ENCODE results near the gene FNIP2.
A peak's percentile ranks its signal among the peaks of the same experiment; 100 is the strongest.

The FNIP2 gene

GRCh38 chr4:158776106-158776505, 7.3 kb downstream of the FNIP2 start:
- no peak overlapping the region for H2AFZ ChIP-seq (ENCODE audit: insufficient read depth, low read length, poor library complexity)
- H2BK5ac ChIP-seq (ENCODE audit: low read depth, low read length, poor library complexity): no peak overlapping the region
- H2BK120ac ChIP-seq (ENCODE audit: insufficient read depth, low read length, poor library complexity): no peak overlapping the region
- H3K27me3 ChIP-seq (ENCODE audit: insufficient read depth, low read length): no peaks in the 10 kb centered on the region
- H3K27ac ChIP-seq (ENCODE audit: low read depth, low read length): no peak overlapping the region
- no peaks in the 10 kb centered on the region for H3K4me1 ChIP-seq (ENCODE audit: control insufficient read depth in 1 of 2, insufficient read depth in 2 of 2, low read length in 2 of 2)
- H3K9ac ChIP-seq (ENCODE audit: low read length): no peak overlapping the region
- DNase-seq: no peak
- no peak overlapping the region for H3K4me2 ChIP-seq (ENCODE audit: low read length)
- H3K14ac ChIP-seq (ENCODE audit: low read length): no peak overlapping the region
- WGBS (ENCODE audit: extremely low coverage, insufficient coverage, insufficient read length): no CpG with 5 or more reads among the region's 1 CpG
- no peak overlapping the region for H3K4ac ChIP-seq (ENCODE audit: low read depth, low read length)
- H3K36me3 ChIP-seq (ENCODE audit: control insufficient read depth in 1 of 2, insufficient read depth in 2 of 2, low read length in 2 of 2): no peaks in the 10 kb centered on the region
- H3K18ac ChIP-seq (ENCODE audit: low read length): no peak overlapping the region
- no peaks in the 10 kb centered on the region for H3K9me3 ChIP-seq (ENCODE audit: insufficient read depth, low read depth, low read length)
- no peak overlapping the region for H4K8ac ChIP-seq (ENCODE audit: low read depth, low read length)
- peaks cover 5% of the 10 kb centered on the region for H3K79me2 ChIP-seq (ENCODE audit: control insufficient read depth, insufficient read depth, low read length, poor library complexity)
- H3K23ac ChIP-seq (ENCODE audit: low read length): no peak overlapping the region
- H2BK12ac ChIP-seq (ENCODE audit: low read length): no peak overlapping the region
- H4K91ac ChIP-seq (ENCODE audit: low read depth, low read length): no peak overlapping the region
- H4K12ac ChIP-seq (ENCODE audit: low read depth, low read length): no peak overlapping the region
- no peak overlapping the region for H3K4me3 ChIP-seq (ENCODE audit: low read depth, low read length)
- no peak overlapping the region for H2AK5ac ChIP-seq (ENCODE audit: low read length)
- H3K79me1 ChIP-seq (ENCODE audit: low read length): no peaks in the 10 kb centered on the region

DNA sequence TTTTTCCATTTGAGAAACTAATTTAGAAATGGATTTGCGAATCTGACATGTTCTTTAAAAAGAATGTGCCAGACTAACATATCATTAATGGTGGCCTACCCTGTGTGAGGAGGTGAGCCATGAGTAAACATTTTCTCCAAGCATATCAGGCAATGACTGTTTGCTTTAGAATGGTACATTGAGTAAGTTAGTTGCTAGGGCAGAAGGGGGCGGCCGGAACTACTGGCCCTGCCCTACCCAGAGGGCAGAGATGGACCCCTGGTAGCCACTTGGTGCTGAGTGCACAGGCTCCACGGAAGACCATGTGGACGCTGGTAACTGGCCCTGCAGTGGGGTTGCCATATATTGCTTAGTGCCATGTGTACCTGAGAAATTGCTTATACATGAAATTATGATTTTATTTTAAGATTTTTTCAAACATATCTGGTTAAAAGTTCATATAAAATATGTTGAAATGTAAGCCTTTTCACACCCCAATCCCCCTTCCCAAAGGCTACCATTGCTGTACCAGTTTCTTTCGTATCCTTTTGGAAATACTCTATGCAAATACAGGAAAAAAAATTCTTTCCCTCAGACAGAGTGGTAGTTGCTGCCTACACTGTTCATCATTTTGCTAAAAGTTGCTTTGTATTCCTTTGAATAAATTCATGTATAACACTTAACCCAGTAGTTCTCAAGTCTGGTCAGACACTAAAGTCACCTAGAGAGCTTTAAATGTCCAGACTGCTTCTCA, 8.8 kb downstream of the FNIP2 start:
- no peak overlapping the region for H2BK5ac ChIP-seq (ENCODE audit: low read depth, low read length, poor library complexity)
- no peak overlapping the region for H3K4me2 ChIP-seq (ENCODE audit: low read length)
- H2BK120ac ChIP-seq (ENCODE audit: insufficient read depth, low read length, poor library complexity): no peak overlapping the region
- H3K14ac ChIP-seq (ENCODE audit: low read length): no peak overlapping the region
- WGBS (ENCODE audit: extremely low coverage, insufficient coverage, insufficient read length): no CpG with 5 or more reads among the region's 6 CpGs
- H2AK5ac ChIP-seq (ENCODE audit: low read length): no peak overlapping the region
- H3K9me3 ChIP-seq (ENCODE audit: insufficient read depth, low read depth, low read length): no peaks in the 10 kb centered on the region
- no peak overlapping the region for H3K4me3 ChIP-seq (ENCODE audit: low read depth, low read length)
- H3K27me3 ChIP-seq (ENCODE audit: insufficient read depth, low read length): no peaks in the 10 kb centered on the region
- no peak overlapping the region for H2BK12ac ChIP-seq (ENCODE audit: low read length)
- no peaks in the 10 kb centered on the region for H3K79me1 ChIP-seq (ENCODE audit: low read length)
- H2AFZ ChIP-seq (ENCODE audit: insufficient read depth, low read length, poor library complexity): no peak overlapping the region
- no peak overlapping the region for H4K91ac ChIP-seq (ENCODE audit: low read depth, low read length)
- H3K9ac ChIP-seq (ENCODE audit: low read length): no peak overlapping the region
- no peak overlapping the region for H3K27ac ChIP-seq (ENCODE audit: low read depth, low read length)
- no peak overlapping the region for H4K12ac ChIP-seq (ENCODE audit: low read depth, low read length)
- peak overlapping the region; percentile 65 for H3K18ac ChIP-seq (ENCODE audit: low read length)
- H3K4me1 ChIP-seq (ENCODE audit: control insufficient read depth in 1 of 2, insufficient read depth in 2 of 2, low read length in 2 of 2): no peaks in the 10 kb centered on the region
- peak overlapping the region; percentile 86 for H3K4ac ChIP-seq (ENCODE audit: low read depth, low read length)
- peaks cover 5% of the 10 kb centered on the region for H3K79me2 ChIP-seq (ENCODE audit: control insufficient read depth, insufficient read depth, low read length, poor library complexity)
- DNase-seq: no peak
- H3K23ac ChIP-seq (ENCODE audit: low read length): no peak overlapping the region
- H4K8ac ChIP-seq (ENCODE audit: low read depth, low read length): no peak overlapping the region
- no peaks in the 10 kb centered on the region for H3K36me3 ChIP-seq (ENCODE audit: control insufficient read depth in 1 of 2, insufficient read depth in 2 of 2, low read length in 2 of 2)

- no peak overlapping the region for H4K91ac ChIP-seq (ENCODE audit: low read depth, low read length)
- H3K27ac ChIP-seq (ENCODE audit: low read depth, low read length): no peak overlapping the region
- H2AFZ ChIP-seq (ENCODE audit: insufficient read depth, low read length, poor library complexity): no peak overlapping the region
- no peak overlapping the region for H4K8ac ChIP-seq (ENCODE audit: low read depth, low read length)
- H3K4me2 ChIP-seq (ENCODE audit: low read length): no peak overlapping the region
- H4K12ac ChIP-seq (ENCODE audit: low read depth, low read length): no peak overlapping the region
- no peaks in the 10 kb centered on the region for H3K79me1 ChIP-seq (ENCODE audit: low read length)
- no peaks in the 10 kb centered on the region for H3K9me3 ChIP-seq (ENCODE audit: insufficient read depth, low read depth, low read length)
- H3K27me3 ChIP-seq (ENCODE audit: insufficient read depth, low read length): no peaks in the 10 kb centered on the region
- H3K4me3 ChIP-seq (ENCODE audit: low read depth, low read length): no peak overlapping the region
- H3K14ac ChIP-seq (ENCODE audit: low read length): no peak overlapping the region
- H2AK5ac ChIP-seq (ENCODE audit: low read length): no peak overlapping the region
- H2BK5ac ChIP-seq (ENCODE audit: low read depth, low read length, poor library complexity): no peak overlapping the region
- peaks cover 5% of the 10 kb centered on the region for H3K79me2 ChIP-seq (ENCODE audit: control insufficient read depth, insufficient read depth, low read length, poor library complexity)
- H2BK12ac ChIP-seq (ENCODE audit: low read length): no peak overlapping the region
- no peak overlapping the region for H2BK120ac ChIP-seq (ENCODE audit: insufficient read depth, low read length, poor library complexity)
- H3K36me3 ChIP-seq (ENCODE audit: control insufficient read depth in 1 of 2, insufficient read depth in 2 of 2, low read length in 2 of 2): no peaks in the 10 kb centered on the region
- no peak for DNase-seq
- H3K4me1 ChIP-seq (ENCODE audit: control insufficient read depth in 1 of 2, insufficient read depth in 2 of 2, low read length in 2 of 2): no peaks in the 10 kb centered on the region
- H3K18ac ChIP-seq (ENCODE audit: low read length): no peak overlapping the region
- peak overlapping the region; percentile 36 for H3K4ac ChIP-seq (ENCODE audit: low read depth, low read length)
- no peak overlapping the region for H3K23ac ChIP-seq (ENCODE audit: low read length)
- no peak overlapping the region for H3K9ac ChIP-seq (ENCODE audit: low read length)
- no CpG with 5 or more reads among the region's 2 CpGs for WGBS (ENCODE audit: extremely low coverage, insufficient coverage, insufficient read length)
These were observed 9.4 kb downstream of the FNIP2 start for GRCh38 chr4:158778156-158778711.

DNA sequence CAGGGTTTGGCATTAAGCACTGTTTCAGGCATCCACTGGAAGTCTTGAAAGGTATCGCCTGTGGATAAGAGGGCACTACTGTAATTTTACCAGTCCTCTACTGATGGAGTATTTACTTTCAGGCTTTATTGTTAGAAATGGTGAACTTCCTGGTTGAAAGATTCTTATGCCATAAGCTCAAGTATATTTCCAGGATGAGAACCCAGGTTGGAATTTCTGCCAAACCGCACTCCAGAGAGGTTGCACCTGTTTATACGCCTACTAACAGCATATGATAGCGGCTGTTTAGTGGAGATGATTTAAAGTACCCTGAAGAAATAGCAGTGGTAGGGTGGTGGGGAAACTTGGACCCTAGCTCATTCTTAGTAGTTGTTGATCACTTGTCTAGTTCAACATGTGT, 9.9 kb downstream of the FNIP2 start:
- Histone ChIP-seq H4K91ac (ENCODE audit: low read depth, low read length) (no peak overlapping the region), H3K23ac (ENCODE audit: low read length) (no peak overlapping the region), H2AFZ (ENCODE audit: insufficient read depth, low read length, poor library complexity) (no peak overlapping the region), H3K14ac (ENCODE audit: low read length) (no peak overlapping the region), H2AK5ac (ENCODE audit: low read length) (no peak overlapping the region), H2BK12ac (ENCODE audit: low read length) (no peak overlapping the region), H3K27me3 (ENCODE audit: insufficient read depth, low read length) (no peaks in the 10 kb centered on the region), H3K27ac (ENCODE audit: low read depth, low read length) (no peak overlapping the region), H3K18ac (ENCODE audit: low read length) (no peak overlapping the region), H2BK120ac (ENCODE audit: insufficient read depth, low read length, poor library complexity) (no peak overlapping the region), H3K4me3 (ENCODE audit: low read depth, low read length) (no peak overlapping the region), H2BK5ac (ENCODE audit: low read depth, low read length, poor library complexity) (no peak overlapping the region), H3K4me2 (ENCODE audit: low read length) (no peak overlapping the region), H3K9ac (ENCODE audit: low read length) (no peak overlapping the region), H3K79me1 (ENCODE audit: low read length) (no peaks in the 10 kb centered on the region), H3K36me3 (ENCODE audit: control insufficient read depth in 1 of 2, insufficient read depth in 2 of 2, low read length in 2 of 2) (no peaks in the 10 kb centered on the region), H3K4me1 (ENCODE audit: control insufficient read depth in 1 of 2, insufficient read depth in 2 of 2, low read length in 2 of 2) (peaks cover 0 to 3% of the 10 kb centered on the region in 2 experiments), H3K79me2 (ENCODE audit: control insufficient read depth, insufficient read depth, low read length, poor library complexity) (peaks cover 8% of the 10 kb centered on the region), H3K4ac (ENCODE audit: low read depth, low read length) (no peak overlapping the region), H4K8ac (ENCODE audit: low read depth, low read length) (no peak overlapping the region), H4K12ac (ENCODE audit: low read depth, low read length) (no peak overlapping the region), H3K9me3 (ENCODE audit: insufficient read depth, low read depth, low read length) (no peaks in the 10 kb centered on the region)
- WGBS (ENCODE audit: extremely low coverage, insufficient coverage, insufficient read length): no CpG with 5 or more reads among the region's 4 CpGs
- DNase-seq: no peak

All from trophoblast cell (in vitro differentiated cells and primary cell).